Keratinocyte (primary cell): ENCODE data around the gene CPOX. TPM values are rescaled to one million over a fixed set of nuclear protein-coding genes. Genes with fewer than 3 reads are reported as not detected.

Experiments
- DNase-seq: peaks from one replicate; pipeline ENCODE4 v3.0.0-alpha.2; 2011; ENCODE audit warnings: low read depth, missing footprints, low spot score
- FAIRE-seq: peaks from 2 replicates; lab custom pipeline; 2011; peaks lifted over from hg19 to GRCh38; lab: Jason Lieb, UNC
- H2AFZ ChIP-seq: 2 replicates; pipeline ENCODE4 v1.6.0; 2012; ENCODE audit warnings: low read length, control low read depth, inconsistent platforms; ENCODE audit not compliant: control insufficient read depth
- H3K27ac ChIP-seq: 2 replicates; pipeline ENCODE4 v1.5.1; 2011; ENCODE audit warnings: low read length; ENCODE audit not compliant: control insufficient read depth, insufficient read depth
- H3K27me3 ChIP-seq: 3 replicates; pipeline ENCODE4 v1.6.0; 2011; ENCODE audit warnings: low read length; ENCODE audit not compliant: control insufficient read depth, insufficient read depth; ENCODE audit errors: extremely low read depth
- H3K36me3 ChIP-seq, 2 experiments: 2 replicates in 1 of 2; 3 replicates in 1 of 2; pipeline ENCODE4 v1.5.1; 2011; ENCODE audit warnings: low read length in 2 of 2, mild to moderate bottlenecking in 1 of 2; ENCODE audit not compliant: control insufficient read depth in 2 of 2, insufficient read depth in 2 of 2; ENCODE audit errors: extremely low read depth in 1 of 2
- H3K4me1 ChIP-seq: 3 replicates; pipeline ENCODE4 v1.5.1; 2011; ENCODE audit warnings: low read length; ENCODE audit not compliant: control insufficient read depth, insufficient read depth; ENCODE audit errors: extremely low read depth
- H3K4me2 ChIP-seq: 3 replicates; pipeline ENCODE4 v1.6.0; 2011; ENCODE audit warnings: low read depth, low read length; ENCODE audit not compliant: control insufficient read depth, insufficient read depth; ENCODE audit errors: extremely low read depth
- H3K4me3 ChIP-seq, 3 experiments: fragments of 200-600 bp in 1 of 3; sonication (generic) in 1 of 3; 2 replicates in 2 of 3; 3 replicates in 1 of 3; pipeline ENCODE4 v1.5.1; 2011 to 2016; ENCODE audit warnings: low read length in 3 of 3, mild to moderate bottlenecking in 3 of 3, control low read depth in 2 of 3, inconsistent platforms in 1 of 3, low read depth in 1 of 3, mixed read lengths in 1 of 3, mixed run types in 1 of 3, moderate library complexity in 1 of 3; ENCODE audit not compliant: control insufficient read depth in 2 of 3, insufficient read depth in 2 of 3; ENCODE audit errors: extremely low read depth in 1 of 3
- H3K79me2 ChIP-seq: 2 replicates; pipeline ENCODE4 v1.6.0; 2012; ENCODE audit warnings: low read length; ENCODE audit not compliant: control insufficient read depth, insufficient read depth
- H3K9ac ChIP-seq: 3 replicates; pipeline ENCODE4 v1.6.0; 2011; ENCODE audit warnings: low read length; ENCODE audit not compliant: control insufficient read depth, insufficient read depth; ENCODE audit errors: extremely low read depth
- H3K9me1 ChIP-seq: 3 replicates; pipeline ENCODE4 v1.6.0; 2011; ENCODE audit warnings: low read length; ENCODE audit not compliant: control insufficient read depth, insufficient read depth; ENCODE audit errors: extremely low read depth
- H3K9me3 ChIP-seq: 2 replicates; pipeline ENCODE4 v1.5.1; 2012; ENCODE audit warnings: low read depth, low read length; ENCODE audit not compliant: control insufficient read depth
- H4K20me1 ChIP-seq: 3 replicates; pipeline ENCODE4 v1.6.0; 2011; ENCODE audit warnings: low read length; ENCODE audit not compliant: control insufficient read depth, insufficient read depth; ENCODE audit errors: extremely low read depth
- CTCF ChIP-seq, 3 experiments: IDR thresholded peaks in 1 of 3; conservative IDR thresholded peaks in 1 of 3; optimal IDR thresholded peaks in 1 of 3; 2 replicates in 2 of 3; 3 replicates in 1 of 3; pipeline versions ENCODE3 to v1.5.1; 2011; ENCODE audit warnings: low read length in 3 of 3, mild to moderate bottlenecking in 3 of 3, moderate library complexity in 2 of 3, control low read depth in 1 of 3, inconsistent platforms in 1 of 3; ENCODE audit not compliant: insufficient read depth in 2 of 3; ENCODE audit errors: extremely low read depth in 1 of 3
- EZH2 ChIP-seq: IDR thresholded peaks from one replicate; pipeline ENCODE4 v1.6.1; 2012; ENCODE audit warnings: inconsistent platforms, mild to moderate bottlenecking, low read length, moderate library complexity
- dilution Hi-C: fragments of 300-500 bp; cut with MboI; formaldehyde crosslinking; loops from one replicate; pipeline ENCODE4 v1.7.0; 2020; ENCODE audit warnings: low sequenced_read_pairs; ENCODE audit not compliant: extremely low pct_ligation_motif_present
- polyA plus RNA-seq, 5 experiments: library from polyadenylated mRNA; depleted of rRNA in 3 of 5; stranded (reverse) in 3 of 5; stranded (forward) in 1 of 5; unstranded in 1 of 5; fragments of >200 nt; gene quantifications; 1 replicate in 1 of 5; 2 replicates in 3 of 5; 3 replicates in 1 of 5; pipeline versions ENCODE4 v1.2.1 to v1.2.3, GENCODE V29; 2011 to 2012; ENCODE audit warnings: missing spikeins in 2 of 5, low read depth in 1 of 5, low replicate concordance in 1 of 5

Gene CPOX
- polyA plus RNA-seq, 1 donor (not counting 4 experiments of a cell fraction or from before 2014, with no cell fraction given) = 29.4 TPM

GRCh38 chr3:98552232-98553020, 41.0 kb downstream of the CPOX start:
- Histone ChIP-seq H3K36me3 (no peaks in the 10 kb centered on the region), H3K27me3 (no peaks in the 10 kb centered on the region), H3K4me2 (no peak overlapping the region), H3K79me2 (no peaks in the 10 kb centered on the region), H3K9ac (no peak overlapping the region), H3K9me1 (no peaks in the 10 kb centered on the region), H2AFZ (no peak overlapping the region), H4K20me1 (no peaks in the 10 kb centered on the region), H3K4me3 (no peak overlapping the region), H3K27ac (no peak overlapping the region), H3K9me3 (no peaks in the 10 kb centered on the region), H3K4me1 (no peaks in the 10 kb centered on the region)
- DNase-seq (no peak), FAIRE-seq (no peak)
- TF ChIP-seq EZH2 = no peak
- no peak for TF ChIP-seq CTCF (optimal IDR thresholded peaks at IDR 0.05 in 1 of 3, IDR thresholded peaks at IDR 0.05 in 1 of 3, conservative IDR thresholded peaks at IDR 0.05 in 1 of 3; ENCODE audit: extremely low read depth in 1 of 3, insufficient read depth in 2 of 3, low read length in 3 of 3)
- dilution Hi-C loops = no loop called here

GRCh38 chr3:98551754-98552153, 41.7 kb downstream of the CPOX start:
- H3K27ac ChIP-seq = no peak overlapping the region
- DNase-seq (no peak), FAIRE-seq (no peak)
- H3K27me3 ChIP-seq = no peaks in the 10 kb centered on the region
- H3K9me3 ChIP-seq = no peaks in the 10 kb centered on the region
- H3K4me3 ChIP-seq = no peak overlapping the region
- H4K20me1 ChIP-seq = no peaks in the 10 kb centered on the region
- H3K4me2 ChIP-seq = no peak overlapping the region
- H3K36me3 ChIP-seq = no peaks in the 10 kb centered on the region
- no peaks in the 10 kb centered on the region for H3K4me1 ChIP-seq
- no peaks in the 10 kb centered on the region for H3K79me2 ChIP-seq
- dilution Hi-C loops = no loop called here
- no peak overlapping the region for H2AFZ ChIP-seq
- H3K9me1 ChIP-seq = no peaks in the 10 kb centered on the region
- H3K9ac ChIP-seq = no peak overlapping the region
- no peak for TF ChIP-seq EZH2
- no peak for TF ChIP-seq CTCF (optimal IDR thresholded peaks at IDR 0.05 in 1 of 3, IDR thresholded peaks at IDR 0.05 in 1 of 3, conservative IDR thresholded peaks at IDR 0.05 in 1 of 3; ENCODE audit: extremely low read depth in 1 of 3, insufficient read depth in 2 of 3, low read length in 3 of 3)
